IMR-90 (cell line): ENCODE results near the gene C9orf43.

Experiments
- BHLHE40 ChIP-seq: fragments of 150-350 bp; IDR thresholded peaks from 2 replicates; pipeline ENCODE4 v1.6.1; 2016; ENCODE audit warnings: mild to moderate bottlenecking, low read depth, low read length
- CEBPB ChIP-seq: IDR thresholded peaks from 2 replicates; pipeline ENCODE4 v1.6.1; 2012; ENCODE audit warnings: low read depth, low read length, improper control_type of control experiment
- MAFK ChIP-seq: IDR thresholded peaks from 2 replicates; pipeline ENCODE4 v1.6.1; 2012; ENCODE audit warnings: low read depth, low read length, improper control_type of control experiment
- NFE2L2 ChIP-seq: fragments of 150-350 bp; IDR thresholded peaks from 2 replicates; pipeline ENCODE4 v1.6.1; 2016; ENCODE audit warnings: low read depth, mild to moderate bottlenecking, low read length
- POLR2A ChIP-seq: IDR thresholded peaks from 2 replicates; pipeline ENCODE4 v1.6.1; 2012; ENCODE audit warnings: mild to moderate bottlenecking, low read depth, low read length
- RAD21 ChIP-seq: IDR thresholded peaks from 2 replicates; pipeline ENCODE4 v1.6.1; 2012; ENCODE audit warnings: low read length, improper control_type of control experiment
- TF ChIP-seq, protein P1 (sequence below): fragments of 150-350 bp; IDR thresholded peaks from 2 replicates; pipeline ENCODE4 v1.6.1; 2016; ENCODE audit warnings: low read depth, mild to moderate bottlenecking, low read length, moderate library complexity, borderline replicate concordance
- TF ChIP-seq, protein P2 (sequence below): conservative IDR thresholded peaks from 2 replicates; pipeline ENCODE4 v1.5.1; 2012; ENCODE audit warnings: mild to moderate bottlenecking, low read depth, low read length, improper control_type of control experiment

DNA sequence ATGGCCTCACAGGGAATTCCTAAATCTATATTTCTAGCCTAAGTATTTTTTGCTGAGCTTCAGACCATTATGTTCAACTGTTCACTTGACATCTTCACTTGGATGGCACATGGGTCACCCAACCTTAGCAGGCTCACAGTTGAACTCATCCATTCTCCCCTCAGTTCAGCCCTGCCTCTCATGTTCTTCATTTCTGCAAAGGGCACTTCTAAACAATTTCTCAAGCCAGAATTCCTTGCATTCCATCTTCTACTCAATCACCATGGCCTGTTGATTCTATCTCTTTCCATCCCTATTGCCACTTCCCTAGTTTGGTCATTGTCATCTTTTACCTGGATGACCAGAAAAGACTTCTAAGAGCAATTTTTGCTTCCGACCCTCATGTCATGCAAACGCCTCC, 45.7 kb downstream of the C9orf43 start:
- TF ChIP-seq, protein P1, sequence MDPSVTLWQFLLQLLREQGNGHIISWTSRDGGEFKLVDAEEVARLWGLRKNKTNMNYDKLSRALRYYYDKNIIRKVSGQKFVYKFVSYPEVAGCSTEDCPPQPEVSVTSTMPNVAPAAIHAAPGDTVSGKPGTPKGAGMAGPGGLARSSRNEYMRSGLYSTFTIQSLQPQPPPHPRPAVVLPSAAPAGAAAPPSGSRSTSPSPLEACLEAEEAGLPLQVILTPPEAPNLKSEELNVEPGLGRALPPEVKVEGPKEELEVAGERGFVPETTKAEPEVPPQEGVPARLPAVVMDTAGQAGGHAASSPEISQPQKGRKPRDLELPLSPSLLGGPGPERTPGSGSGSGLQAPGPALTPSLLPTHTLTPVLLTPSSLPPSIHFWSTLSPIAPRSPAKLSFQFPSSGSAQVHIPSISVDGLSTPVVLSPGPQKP = no peak
- TF ChIP-seq, protein P2, sequence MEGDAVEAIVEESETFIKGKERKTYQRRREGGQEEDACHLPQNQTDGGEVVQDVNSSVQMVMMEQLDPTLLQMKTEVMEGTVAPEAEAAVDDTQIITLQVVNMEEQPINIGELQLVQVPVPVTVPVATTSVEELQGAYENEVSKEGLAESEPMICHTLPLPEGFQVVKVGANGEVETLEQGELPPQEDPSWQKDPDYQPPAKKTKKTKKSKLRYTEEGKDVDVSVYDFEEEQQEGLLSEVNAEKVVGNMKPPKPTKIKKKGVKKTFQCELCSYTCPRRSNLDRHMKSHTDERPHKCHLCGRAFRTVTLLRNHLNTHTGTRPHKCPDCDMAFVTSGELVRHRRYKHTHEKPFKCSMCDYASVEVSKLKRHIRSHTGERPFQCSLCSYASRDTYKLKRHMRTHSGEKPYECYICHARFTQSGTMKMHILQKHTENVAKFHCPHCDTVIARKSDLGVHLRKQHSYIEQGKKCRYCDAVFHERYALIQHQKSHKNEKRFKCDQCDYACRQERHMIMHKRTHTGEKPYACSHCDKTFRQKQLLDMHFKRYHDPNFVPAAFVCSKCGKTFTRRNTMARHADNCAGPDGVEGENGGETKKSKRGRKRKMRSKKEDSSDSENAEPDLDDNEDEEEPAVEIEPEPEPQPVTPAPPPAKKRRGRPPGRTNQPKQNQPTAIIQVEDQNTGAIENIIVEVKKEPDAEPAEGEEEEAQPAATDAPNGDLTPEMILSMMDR = no peak
- TF ChIP-seq POLR2A (no peak), MAFK (no peak), NFE2L2 (no peak), CEBPB (no peak), RAD21 (no peak), BHLHE40 (no peak)
